VCaP (cell line): ENCODE measurements around the gene LCMT1.

Source experiments
- H3K27ac ChIP-seq: fragments of 450-650 bp; 2 replicates; pipeline ENCODE4 v1.5.1; 2017
- TF ChIP-seq, protein P1 (sequence below): fragments of 450-650 bp; conservative IDR thresholded peaks from 2 replicates; pipeline ENCODE4 v1.5.1; 2017; ENCODE audit warnings: mild to moderate bottlenecking, moderate library complexity

Gene LCMT1

GRCh38 chr16:25094596-25094995 lies 16.9 kb upstream of the LCMT1 start:
- TF ChIP-seq, protein P1, sequence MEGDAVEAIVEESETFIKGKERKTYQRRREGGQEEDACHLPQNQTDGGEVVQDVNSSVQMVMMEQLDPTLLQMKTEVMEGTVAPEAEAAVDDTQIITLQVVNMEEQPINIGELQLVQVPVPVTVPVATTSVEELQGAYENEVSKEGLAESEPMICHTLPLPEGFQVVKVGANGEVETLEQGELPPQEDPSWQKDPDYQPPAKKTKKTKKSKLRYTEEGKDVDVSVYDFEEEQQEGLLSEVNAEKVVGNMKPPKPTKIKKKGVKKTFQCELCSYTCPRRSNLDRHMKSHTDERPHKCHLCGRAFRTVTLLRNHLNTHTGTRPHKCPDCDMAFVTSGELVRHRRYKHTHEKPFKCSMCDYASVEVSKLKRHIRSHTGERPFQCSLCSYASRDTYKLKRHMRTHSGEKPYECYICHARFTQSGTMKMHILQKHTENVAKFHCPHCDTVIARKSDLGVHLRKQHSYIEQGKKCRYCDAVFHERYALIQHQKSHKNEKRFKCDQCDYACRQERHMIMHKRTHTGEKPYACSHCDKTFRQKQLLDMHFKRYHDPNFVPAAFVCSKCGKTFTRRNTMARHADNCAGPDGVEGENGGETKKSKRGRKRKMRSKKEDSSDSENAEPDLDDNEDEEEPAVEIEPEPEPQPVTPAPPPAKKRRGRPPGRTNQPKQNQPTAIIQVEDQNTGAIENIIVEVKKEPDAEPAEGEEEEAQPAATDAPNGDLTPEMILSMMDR = no peak
- H3K27ac ChIP-seq = no peak overlapping the region

DNA sequence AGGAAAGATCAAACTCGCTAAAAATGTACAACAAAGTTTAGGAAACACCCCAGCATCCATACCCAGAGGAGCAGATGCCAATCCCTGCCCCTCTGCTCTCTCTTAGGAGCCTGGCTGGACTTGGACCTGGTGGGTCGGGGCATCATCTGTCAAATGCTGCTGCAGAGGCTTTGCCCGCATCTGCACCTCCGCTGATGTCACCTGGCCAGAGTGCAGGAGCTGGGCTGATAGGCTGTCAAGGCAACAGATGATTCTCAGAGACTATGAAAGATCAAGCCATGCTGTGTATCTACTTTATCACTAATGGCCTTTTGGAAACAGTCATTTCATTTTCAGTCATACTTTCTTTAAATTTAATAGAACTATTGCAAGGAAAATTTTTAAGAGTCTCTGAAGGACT lies 15.9 kb upstream of the LCMT1 start:
- no peak overlapping the region for H3K27ac ChIP-seq
- TF ChIP-seq, protein P1 = no peak

DNA sequence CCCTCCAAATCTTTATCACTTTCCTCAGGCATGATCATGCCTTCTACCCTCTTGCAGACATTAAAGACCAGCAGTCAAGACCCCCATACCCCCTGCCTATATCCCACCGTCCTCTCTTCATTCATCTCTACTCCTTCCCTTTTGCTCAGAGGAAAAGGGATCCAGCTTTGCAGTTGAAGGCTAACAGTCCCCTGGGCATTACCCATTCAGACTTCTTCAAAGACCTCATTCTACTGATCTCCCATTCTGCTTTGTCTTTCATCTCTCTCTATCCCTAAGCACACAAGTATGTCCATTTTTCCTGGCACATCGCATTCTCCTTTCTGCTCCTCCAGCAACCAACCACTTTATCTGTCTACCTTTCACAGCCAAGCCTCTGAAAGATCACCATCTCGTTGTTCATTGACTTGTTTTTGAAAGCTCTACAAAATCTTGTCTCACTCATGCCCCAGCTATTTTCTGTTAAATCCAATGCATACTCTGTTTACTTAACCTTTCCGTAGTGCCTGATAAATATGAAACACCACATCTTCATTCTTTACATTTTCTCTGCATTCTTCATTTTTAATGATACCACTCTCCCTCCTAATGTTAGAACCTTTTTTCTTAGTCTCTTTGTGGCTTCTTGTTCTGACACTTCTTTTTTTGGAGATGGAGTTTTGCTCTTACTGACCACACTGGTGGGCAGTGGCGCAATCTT lies 14.1 kb upstream of the LCMT1 start:
- TF ChIP-seq, protein P1 = no peak
- no peak overlapping the region for H3K27ac ChIP-seq

DNA sequence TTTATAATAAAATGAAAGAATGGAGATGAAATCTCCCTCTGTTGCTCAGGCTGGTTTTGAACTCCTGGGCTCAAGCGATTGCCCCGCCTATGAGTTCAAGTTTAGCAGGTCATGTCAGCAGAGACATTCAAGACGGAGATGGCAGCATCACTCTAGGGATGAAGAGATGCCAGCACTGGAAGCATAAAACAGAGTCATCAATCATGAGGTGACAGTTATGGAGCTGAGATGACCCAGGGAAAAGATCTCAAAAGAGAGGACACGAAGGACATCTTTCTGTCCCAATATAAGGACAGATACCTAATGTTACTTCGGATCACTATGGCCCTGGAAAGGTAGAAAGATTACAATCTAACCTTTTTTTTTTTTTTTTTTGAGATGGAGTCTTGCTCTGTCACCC lies 11.0 kb upstream of the LCMT1 start:
- TF ChIP-seq, protein P1 = no peak
- no peak overlapping the region for H3K27ac ChIP-seq

- peak overlapping the region; percentile 60 for H3K27ac ChIP-seq
- TF ChIP-seq, protein P1 = peak; percentile 13; the same call in 1 of the 2 replicates
Observed at GRCh38 chr16:25106567-25107465, 4.7 kb upstream of the LCMT1 start.

- TF ChIP-seq, protein P1 = no peak
- H3K27ac ChIP-seq = peak overlapping the region; percentile 60
Observed at GRCh38 chr16:25107466-25107792, 4.1 kb upstream of the LCMT1 start.

DNA sequence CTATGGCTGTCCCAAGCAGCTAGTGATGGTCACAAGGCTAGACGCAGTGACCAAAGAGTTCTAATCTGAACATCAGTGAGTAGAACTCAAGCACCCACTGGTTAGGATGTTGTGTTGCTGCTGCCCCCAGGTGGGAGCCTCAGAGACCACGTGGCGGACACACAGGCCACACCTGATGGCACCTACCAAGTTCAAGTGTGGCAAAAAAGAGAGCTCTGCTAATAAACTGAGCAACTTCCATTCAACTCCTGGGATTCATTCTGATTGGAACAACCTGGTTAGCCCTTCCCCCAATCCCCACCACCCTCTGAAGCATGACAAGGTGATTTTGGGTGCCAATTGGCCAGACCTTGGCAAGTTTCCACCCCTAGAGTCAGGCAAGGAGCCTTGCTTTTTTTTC lies 3.5 kb upstream of the LCMT1 start:
- no peak overlapping the region for H3K27ac ChIP-seq
- TF ChIP-seq, protein P1 = no peak
